Measurements from ENCODE around the gene UBE2E1.

The UBE2E1 gene

DNA sequence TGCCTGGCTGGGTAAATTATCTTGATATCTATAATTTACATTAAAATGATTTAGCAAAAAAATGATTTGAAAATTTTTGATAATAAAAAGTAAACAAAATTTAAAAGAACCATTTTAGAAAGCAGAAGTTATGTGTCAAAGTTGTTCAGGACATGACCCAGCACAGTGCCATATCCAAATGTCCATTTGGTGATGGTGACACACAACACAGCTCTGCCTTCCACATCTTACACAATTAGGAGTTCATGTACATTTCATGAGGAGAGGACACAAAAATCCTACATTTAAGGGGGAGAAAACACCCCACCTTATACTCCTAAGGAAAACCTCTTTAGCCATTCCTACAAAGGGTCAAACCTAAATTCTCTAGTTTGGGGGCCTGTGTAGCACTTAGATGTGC, 10.7 kb upstream of the UBE2E1 start:
- no peak for DNase-seq (ENCODE audit: low read depth in 2 of 3, low spot score in 1 of 3)

DNA sequence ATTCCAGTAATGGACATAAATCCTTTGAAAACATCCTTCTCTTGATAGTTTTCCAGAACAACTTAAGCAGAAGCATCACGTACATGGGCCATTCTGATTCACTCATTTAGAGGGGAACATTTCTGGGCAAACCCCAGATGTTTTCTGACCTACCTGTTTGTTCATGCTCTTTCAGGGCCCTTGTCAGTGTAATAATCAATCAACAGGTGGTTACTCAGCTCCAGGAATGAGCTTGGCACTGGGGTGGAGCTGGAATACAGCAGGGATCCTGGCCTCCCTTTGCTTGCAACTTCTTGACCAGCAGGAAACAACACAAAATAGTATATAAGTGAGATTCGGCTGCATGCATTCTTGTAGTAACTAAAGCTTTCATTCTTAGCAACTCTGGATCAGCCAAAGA, 9.2 kb upstream of the UBE2E1 start:
- no peak for DNase-seq (ENCODE audit: low read depth in 2 of 3, low spot score in 1 of 3)

DNA sequence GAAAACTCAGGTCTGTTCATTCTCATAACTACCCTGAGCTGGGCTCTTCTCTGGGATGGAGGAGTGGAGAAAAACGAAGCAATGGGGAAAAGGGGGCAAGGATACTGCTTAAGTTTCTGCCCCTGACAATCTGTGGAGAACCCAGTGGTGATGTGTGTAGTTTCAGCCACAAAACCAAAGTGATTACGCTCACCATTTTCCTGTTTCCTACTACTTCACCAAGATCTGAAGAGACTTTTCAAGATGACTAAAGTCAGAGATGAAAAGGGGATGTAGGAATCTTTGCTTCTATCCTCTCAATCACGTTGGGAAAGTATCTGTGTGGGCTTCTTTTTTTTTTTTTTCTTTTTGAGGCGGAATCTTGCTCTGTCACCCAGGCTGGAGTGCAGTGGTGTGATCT, 8.3 kb upstream of the UBE2E1 start:
- no peak for DNase-seq (ENCODE audit: low read depth in 2 of 3, low spot score in 1 of 3)

DNA sequence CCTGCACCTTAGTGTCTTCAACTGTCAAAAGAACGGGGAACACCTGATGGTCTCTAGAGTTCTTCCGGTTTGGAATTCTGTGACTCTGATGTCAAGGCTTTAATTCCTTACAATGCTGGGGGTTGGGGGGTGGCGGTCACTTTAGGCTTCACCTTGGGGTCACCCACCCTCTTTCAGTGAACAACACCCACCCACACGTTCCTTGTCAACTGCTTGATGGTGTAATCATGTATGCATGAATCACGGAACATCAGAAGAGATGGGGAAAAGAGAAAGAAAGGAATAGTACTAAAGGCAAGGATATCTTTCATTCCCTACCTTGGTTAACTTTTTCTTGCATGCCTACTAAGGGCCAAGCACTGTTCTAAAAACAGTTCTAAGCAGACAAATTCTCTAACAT, 7.3 kb upstream of the UBE2E1 start:
- no peak for DNase-seq (ENCODE audit: low read depth in 2 of 3, low spot score in 1 of 3)

DNA sequence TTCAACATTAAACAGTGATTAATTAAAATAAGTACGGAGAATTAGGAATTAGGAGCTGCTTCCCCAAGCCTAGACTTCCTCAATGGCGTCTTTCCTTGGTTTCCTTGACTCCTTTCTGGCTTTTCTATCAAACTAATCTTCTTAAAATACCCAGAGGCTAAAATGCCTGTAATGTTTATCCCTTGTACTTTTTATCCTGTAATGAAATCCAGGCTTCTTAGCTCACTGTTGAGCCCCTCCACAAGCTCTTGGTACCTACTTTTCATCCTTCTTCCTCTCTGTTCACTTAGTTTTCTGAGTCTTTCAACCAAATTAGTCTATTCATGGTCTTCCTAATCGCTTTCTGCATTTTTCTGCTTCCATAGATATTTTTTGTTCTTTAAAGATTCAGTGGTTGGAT, 6.9 kb upstream of the UBE2E1 start:
- no peak for DNase-seq (ENCODE audit: low read depth in 2 of 3, low spot score in 1 of 3)

DNA sequence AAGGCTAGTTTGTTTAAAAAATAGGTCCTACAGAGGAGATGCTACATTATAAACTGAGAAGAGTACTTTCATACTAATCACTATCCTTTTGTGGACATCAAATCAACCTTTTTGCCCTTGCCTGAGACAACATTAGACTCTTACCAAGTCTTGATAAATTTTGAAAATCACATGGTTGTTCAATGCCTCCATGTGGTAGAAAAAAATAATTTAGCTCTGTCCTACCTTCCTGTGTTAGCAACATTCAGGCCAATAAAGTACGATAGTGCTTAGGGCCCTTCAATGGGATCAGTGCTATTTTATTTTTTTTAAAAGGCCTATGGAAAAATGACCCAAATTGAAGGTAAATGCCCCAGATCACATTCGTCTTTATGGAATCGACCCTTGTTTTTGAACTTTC, 5.0 kb upstream of the UBE2E1 start:
- no peak for DNase-seq (ENCODE audit: low read depth in 2 of 3, low spot score in 1 of 3)

DNA sequence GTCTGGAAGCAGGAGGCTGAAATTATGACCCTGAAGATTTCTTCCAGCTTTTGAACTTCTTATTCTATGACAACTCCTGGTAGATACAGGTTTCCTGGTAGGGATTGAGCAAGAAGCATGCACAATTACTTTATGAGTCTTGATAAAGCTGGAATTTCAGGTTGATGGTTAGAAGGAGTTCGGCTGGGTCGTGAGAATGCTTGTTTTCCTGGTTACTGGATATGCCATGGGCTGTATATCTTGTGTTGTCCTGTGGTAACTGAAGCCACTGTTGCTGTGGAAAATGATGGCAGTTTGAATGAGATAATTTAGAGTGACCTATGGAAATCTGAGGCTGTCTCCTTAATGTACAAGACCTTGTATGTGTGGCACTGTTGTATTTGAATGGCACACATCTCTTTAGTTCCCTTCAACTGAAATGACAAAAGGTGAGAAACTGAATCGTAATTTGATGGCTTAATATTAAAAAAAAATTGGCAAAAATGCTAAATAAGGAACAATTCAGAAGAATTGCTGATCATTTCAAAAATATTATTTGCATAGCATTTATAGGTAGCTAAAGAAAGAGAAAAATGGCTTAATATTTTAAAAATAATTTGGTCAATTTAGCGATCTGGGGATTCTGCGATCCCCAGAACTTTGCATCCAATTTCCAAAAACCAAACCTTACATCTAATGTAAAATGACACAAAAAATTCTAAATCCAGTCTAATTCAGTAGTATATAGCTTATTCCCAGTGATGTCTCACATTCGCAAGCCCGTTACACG, 1.1 kb upstream of the UBE2E1 start:
- DNase-seq (ENCODE audit: low read depth in 2 of 3, low spot score in 1 of 3), result no peak

DNA sequence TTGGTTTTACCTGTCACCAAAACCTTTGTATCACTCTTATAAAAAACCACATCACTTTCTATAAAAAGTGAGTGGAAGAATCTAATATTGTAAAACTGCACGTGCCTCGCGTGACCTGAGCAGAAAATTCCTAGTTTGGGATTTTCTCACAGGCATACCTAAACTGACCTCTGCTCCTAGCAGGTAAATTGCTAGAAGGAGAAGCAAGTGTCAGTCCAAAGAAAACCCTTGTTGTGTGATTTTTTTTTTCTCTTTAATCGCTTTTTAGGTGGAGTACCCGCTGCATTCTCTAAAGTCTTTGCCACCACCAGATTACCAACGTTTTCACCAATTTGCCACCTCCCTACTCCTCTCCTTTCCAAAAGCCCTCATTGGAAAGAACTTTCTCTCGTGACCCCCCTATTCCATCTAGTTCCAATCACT, 534 bp upstream of the UBE2E1 start:
- no peak for DNase-seq (ENCODE audit: low read depth in 2 of 3, low spot score in 1 of 3)

DNA sequence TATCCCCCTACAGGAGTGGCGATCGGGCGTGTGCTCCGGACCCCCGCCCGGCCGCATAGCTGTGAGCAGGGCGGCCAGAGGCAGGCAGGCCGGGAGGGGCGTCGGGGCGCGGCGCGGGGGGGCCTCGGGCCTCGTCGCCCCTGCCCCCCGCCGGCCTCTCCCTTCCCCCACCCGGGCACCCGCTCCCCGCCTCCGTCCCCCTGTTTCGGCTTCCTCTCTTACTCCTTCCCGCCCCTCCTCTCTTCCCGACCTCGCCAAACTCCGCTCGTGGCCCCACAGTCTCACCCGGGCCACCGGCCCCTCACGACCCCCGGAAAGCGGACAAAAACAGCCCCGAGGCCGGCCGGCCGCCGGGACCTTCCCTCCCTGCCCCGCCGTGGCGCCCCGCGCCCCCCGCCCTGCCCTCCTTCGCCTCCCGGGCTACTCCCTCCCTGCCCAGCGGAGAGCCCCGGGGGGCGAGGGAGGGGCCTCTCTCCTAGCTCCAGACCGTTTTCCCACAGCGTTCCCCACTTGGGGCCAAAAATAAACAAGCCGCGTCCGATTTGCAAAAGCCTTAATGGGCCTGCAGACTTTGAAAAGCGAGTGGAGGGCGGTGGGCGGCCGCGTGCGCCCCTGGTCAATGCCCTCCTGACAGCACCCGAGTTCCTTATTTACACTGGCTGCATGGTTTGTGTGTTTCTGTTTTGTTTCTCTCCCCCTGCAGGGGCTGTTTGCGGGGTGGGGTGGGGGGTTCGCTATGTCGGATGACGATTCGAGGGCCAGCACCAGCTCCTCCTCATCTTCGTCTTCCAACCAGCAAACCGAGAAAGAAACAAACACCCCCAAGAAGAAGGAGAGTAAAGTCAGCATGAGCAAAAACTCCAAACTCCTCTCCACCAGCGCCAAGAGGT, 1.0 kb downstream of the UBE2E1 start:
- no peak for DNase-seq (ENCODE audit: low read depth in 2 of 3, low spot score in 1 of 3)

DNA sequence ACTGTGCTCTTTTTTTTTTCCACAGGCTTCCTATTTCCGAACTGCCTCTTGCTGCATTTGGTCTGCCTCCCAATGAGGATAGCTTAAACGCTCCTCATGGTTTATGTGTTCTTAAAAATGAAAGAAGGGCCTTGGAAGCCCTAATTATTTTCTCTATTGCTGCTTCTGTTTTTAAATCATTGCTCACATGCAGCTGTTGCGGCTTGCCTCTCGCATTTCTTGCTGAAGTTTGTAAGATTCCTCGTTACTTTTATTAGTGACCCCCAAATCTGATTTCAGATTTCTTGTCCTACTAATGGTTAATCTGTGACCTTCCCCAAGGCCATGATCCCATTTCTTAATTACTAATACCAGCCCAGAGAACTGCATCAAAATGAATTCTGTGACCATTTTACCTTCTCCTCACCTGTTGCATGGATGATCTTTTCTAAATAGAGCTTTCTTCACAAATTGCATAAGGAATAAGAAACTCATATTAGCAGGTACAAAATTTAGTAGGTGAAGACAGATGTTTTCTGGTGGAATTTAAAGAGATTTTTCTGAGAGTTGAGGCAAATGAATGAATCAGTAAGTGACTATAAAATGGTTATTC, 1.8 kb downstream of the UBE2E1 start:
- DNase-seq (ENCODE audit: low read depth in 2 of 3, low spot score in 1 of 3), result no peak

DNA sequence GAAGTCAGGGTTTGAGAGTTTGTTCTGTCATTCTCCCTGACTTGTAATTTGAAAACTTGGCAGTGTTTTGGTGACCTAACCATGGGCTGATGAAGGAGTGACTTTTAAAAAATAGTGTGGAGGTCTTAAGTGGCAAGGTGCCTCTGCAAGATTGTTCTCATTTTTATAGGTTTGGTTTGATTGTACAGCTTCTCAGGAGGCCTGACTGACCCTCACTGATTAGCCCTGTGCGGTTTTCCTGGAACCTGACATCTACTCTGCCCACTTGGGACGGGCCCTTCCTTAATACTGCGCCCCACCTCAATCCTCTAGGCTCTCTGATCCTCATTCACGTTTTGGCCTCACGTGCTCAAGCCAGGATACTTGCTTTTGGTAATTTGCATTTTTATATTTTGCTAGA, 2.8 kb downstream of the UBE2E1 start:
- no peak for DNase-seq (ENCODE audit: low read depth in 2 of 3, low spot score in 1 of 3)

DNA sequence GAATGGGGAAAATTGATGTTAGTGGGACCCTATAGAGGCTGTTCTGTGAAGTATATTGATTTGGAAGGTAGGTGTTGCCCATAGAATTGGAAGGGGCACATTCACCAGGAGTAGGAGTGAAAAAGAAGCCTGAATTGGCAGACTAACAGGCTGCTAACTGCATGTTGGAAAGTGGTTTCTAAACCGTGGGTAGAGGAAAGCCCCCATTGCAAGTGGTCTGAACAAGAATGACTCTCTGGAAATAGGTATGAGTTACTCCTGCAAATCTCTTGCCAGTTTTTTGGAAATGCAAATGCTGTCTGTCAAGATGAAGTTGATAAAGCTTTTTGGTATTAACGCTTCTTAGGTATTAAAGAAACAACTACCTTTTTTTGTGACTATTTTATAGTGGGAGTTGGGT, 3.5 kb downstream of the UBE2E1 start:
- DNase-seq (ENCODE audit: low read depth in 2 of 3, low spot score in 1 of 3), result no peak

DNA sequence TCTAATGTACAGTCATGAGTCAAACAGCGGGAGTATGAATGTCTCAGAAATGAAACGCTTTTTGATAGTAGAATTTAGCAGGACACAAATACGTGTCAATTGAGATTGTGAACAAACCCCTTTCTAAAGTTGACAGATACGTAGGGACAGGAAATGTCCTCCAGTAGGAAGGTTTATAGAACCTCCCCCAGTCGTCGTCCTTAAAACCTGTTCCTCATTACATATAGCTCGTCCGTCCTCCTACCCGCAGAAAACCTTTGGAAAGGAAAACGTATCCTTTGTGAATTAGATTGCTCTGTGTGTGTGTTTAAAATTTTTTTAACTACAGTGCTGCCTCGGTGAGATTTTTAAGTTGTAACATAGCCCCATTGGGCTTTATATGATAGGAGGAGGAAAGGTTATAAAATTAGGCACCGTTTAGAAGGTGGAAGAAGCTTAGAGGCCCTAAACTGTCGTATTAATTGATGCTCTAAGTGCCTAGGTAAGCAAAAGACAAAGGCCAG, 4.1 kb downstream of the UBE2E1 start:
- no peak for DNase-seq (ENCODE audit: low read depth in 2 of 3, low spot score in 1 of 3)

DNA sequence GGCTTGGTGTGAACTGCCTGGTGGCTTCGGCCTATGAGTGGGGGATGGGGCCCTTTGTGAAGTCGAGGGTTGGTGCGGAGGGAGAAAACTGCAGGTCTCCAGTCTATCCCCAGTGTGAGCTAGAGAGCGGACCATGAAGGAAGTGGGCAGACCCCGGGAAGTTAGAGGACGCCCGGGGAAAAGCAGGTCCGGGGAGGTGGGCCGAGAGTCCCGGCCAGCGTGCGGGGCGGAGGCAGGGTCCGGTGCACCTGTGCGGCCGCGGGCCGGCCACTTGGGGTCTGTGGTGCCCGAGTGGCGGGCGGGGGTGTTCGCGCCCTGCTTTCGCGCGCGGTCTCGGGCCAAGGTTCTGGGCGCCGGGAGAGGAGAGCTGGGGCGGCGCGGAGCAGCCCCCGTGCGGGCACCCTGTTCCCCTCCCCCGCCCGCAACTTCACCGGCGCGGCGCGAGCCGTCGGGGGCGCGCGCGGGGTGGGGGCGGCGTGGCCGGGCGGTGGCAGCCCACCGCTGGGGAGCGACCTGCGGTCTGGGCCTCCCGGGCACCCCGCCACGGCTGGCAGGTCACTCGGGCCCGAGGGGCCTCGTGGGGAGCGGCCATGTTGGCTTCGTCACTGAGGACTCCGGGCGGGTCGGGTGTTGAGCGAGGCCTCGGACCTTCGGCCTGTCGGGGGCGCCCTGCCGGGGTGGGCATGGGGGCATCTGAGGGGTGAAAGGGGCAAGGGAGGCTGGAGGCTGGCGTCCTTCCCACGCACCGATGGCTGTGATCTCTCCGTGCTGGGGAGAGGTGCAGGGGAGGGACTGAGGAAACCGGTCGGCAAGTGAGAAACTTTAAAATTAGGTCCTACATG, 4.8 kb downstream of the UBE2E1 start:
- DNase-seq (ENCODE audit: low read depth in 2 of 3, low spot score in 1 of 3), result no peak

DNA sequence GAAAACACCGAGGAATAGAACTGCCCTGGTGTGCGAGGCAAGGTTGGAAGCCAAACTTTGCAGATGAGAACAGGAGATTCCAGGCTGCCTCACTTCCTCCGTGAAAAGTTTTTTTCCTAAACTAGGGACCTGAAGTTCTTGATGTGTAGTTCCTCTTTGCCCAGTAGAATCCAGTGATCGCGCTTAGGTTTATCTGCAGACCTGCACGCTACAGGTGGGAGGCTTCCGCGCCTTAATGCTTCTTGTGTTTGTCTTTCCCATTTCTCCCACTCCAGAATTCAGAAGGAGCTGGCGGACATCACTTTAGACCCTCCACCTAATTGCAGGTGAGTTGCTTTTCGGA, 5.4 kb downstream of the UBE2E1 start:
- DNase-seq (ENCODE audit: low read depth in 2 of 3, low spot score in 1 of 3), result no peak

DNA sequence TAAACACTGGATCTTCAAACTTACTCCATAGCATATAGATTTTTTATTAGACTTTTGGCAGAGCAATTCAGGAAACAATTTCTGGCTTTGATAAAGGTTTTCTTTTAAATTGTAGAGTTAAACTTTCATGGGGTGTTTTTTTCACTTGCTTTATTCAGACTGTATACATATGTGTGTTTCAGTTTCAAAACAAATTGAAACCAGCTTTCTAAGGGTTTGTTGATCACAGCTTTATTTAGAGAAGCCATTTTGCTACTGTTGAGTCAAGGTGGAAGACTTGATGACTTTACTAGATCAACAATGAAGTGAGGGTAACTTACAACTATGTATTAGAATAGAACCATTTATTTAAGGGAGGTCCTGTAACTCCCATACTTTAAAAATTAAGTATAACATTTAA, 6.2 kb downstream of the UBE2E1 start:
- DNase-seq (ENCODE audit: low read depth in 2 of 3, low spot score in 1 of 3), result no peak

DNA sequence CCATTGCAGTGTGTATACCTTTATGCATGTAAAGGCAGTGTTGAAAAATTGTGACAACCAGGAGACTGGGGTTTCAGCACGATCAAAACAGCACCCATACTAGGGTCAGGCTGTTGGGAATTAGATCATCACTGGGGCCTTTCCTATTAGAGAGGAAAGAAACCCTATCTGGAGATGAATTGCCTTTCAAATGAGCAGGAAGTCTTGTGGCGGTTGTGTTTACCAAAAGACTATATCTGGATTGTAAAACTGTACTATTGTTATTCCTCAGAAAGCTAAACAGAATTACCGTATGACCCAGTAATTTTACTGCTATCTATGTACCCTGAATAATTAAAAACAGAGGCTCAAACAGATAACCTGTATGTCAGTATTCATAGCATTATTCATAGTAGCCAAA, 10.1 kb downstream of the UBE2E1 start:
- no peak for DNase-seq (ENCODE audit: low read depth in 2 of 3, low spot score in 1 of 3)

DNA sequence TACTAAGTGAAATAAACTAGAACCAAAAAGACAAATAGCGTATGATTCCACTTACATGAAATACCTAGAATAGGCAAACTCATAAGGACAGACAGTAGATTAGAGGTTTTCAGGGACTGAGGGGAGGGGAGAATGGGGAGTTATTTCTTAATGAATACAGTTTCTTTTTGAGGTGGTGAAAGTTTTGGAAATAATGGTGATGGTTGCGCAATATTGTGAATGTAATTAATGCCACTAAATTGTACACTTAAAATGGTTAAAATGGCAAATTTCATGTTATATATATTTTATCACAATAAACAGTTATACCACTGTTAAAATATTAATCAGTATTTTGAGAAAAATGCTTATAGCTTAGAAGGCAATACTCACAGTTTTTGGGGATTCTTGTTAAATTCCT, 11.0 kb downstream of the UBE2E1 start:
- DNase-seq (ENCODE audit: low read depth in 2 of 3, low spot score in 1 of 3), result no peak

DNA sequence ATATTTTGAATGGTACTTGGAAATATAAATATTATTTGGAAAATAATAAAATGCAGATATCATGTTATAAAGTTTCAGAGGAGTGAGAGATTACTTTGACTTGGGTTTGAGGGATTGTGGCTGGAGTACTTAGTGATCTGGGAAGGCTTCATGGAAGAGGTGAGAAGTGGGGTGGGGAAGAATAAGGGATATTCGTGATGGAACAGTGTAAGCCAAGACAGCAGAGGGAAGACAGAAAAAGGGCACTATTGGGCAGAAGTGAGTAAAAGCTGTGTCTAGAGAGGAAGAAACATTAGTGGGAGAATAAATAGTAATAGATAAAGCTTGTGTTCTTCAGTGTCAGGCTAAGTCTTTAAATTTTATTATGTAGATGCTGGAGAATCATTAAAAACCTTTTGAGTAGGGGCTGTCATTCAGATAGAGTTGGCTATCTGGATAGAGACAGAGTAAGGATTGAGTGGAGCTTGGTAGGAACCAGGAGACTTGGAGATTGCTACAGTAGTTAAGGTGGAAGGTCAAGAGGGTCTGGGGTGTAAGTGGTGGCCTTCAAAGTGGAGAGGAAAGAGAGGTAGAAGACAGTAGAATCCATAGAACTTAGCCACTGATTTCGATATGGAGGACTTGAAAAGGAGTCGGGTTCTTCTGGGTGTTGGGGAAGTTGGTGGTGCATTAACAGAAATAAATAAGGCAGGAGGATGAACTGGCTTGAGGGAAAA, 11.9 kb downstream of the UBE2E1 start:
- no peak for DNase-seq (ENCODE audit: low read depth in 2 of 3, low spot score in 1 of 3)

DNA sequence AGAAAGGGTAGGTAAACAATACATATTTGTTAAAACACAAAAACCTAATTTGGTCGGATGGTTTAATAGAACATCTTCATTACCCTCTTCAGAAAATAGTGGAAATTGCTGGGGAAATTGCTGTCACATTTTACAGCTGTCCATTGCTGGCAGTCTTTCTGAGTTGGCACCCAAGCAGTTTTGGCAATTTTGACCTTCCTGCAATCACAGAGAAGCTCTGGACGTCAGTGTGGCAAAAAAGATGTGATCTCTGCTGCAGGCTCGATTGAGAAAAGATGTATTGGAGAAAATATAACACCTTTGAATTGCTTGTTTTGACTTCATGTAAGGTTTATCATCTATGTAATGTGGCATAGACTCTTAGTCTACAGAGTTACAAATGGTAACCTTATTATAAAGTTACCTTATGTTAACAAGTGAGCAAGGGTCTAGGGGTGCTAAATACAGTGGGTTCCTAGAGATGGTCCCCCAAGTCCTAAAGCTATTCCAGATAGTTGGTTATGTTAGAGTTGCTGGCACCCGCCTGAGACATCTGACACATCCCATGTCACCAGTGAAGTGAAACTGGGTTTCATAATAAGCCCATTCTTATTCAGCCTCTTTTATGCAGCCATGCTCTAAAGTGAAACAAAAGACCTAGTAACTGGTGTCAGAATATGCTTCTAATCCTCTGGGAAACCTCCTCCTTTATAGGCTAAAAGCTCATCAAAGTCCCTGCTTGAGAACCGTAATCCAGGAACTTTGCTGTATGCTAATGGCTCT, 14.0 kb downstream of the UBE2E1 start:
- no peak for DNase-seq (ENCODE audit: low read depth in 2 of 3, low spot score in 1 of 3)
